ENCODE data around the gene TMC1. TPM values are rescaled to one million over a fixed set of nuclear protein-coding genes. Genes with fewer than 3 reads are reported as not detected.

Gene TMC1
- total RNA-seq, 1 donor from 2014 or later, result not detected

- H3K27me3 Mint-ChIP-seq (ENCODE audit: unreplicated experiment), result peaks cover 40% of the 10 kb centered on the region
- TF ChIP-seq, protein P1, sequence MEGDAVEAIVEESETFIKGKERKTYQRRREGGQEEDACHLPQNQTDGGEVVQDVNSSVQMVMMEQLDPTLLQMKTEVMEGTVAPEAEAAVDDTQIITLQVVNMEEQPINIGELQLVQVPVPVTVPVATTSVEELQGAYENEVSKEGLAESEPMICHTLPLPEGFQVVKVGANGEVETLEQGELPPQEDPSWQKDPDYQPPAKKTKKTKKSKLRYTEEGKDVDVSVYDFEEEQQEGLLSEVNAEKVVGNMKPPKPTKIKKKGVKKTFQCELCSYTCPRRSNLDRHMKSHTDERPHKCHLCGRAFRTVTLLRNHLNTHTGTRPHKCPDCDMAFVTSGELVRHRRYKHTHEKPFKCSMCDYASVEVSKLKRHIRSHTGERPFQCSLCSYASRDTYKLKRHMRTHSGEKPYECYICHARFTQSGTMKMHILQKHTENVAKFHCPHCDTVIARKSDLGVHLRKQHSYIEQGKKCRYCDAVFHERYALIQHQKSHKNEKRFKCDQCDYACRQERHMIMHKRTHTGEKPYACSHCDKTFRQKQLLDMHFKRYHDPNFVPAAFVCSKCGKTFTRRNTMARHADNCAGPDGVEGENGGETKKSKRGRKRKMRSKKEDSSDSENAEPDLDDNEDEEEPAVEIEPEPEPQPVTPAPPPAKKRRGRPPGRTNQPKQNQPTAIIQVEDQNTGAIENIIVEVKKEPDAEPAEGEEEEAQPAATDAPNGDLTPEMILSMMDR (IDR thresholded peaks at IDR 0.05), result no peak
Observed at GRCh38 chr9:72643651-72644050, 122.2 kb downstream of the TMC1 start.

GRCh38 chr9:72646061-72646460 lies 124.7 kb downstream of the TMC1 start:
- TF ChIP-seq, protein P1 (IDR thresholded peaks at IDR 0.05), result no peak
- no peak for DNase-seq (ENCODE audit: extremely low spot score, unreplicated experiment)
- H3K4me3 Mint-ChIP-seq (ENCODE audit: unreplicated experiment), result no peak overlapping the region
- H3K9me3 Mint-ChIP-seq (ENCODE audit: unreplicated experiment), result no peaks in the 10 kb centered on the region
- peaks cover 48% of the 10 kb centered on the region for H3K27me3 Mint-ChIP-seq (ENCODE audit: unreplicated experiment)
- no peak overlapping the region for H3K27ac Mint-ChIP-seq (ENCODE audit: unreplicated experiment)
- no peaks in the 10 kb centered on the region for H3K36me3 Mint-ChIP-seq (ENCODE audit: unreplicated experiment)
- no peaks in the 10 kb centered on the region for H3K4me1 Mint-ChIP-seq (ENCODE audit: unreplicated experiment)

More at GRCh38 chr9:72643651-72644050, 122.2 kb downstream of the TMC1 start:
- no peak for DNase-seq (ENCODE audit: extremely low spot score, unreplicated experiment)
- H3K36me3 Mint-ChIP-seq (ENCODE audit: unreplicated experiment), result no peaks in the 10 kb centered on the region
- H3K4me1 Mint-ChIP-seq (ENCODE audit: unreplicated experiment), result no peaks in the 10 kb centered on the region
- no peaks in the 10 kb centered on the region for H3K9me3 Mint-ChIP-seq (ENCODE audit: unreplicated experiment)
- no peak overlapping the region for H3K4me3 Mint-ChIP-seq (ENCODE audit: unreplicated experiment)
- H3K27ac Mint-ChIP-seq (ENCODE audit: unreplicated experiment), result no peak overlapping the region

DNA sequence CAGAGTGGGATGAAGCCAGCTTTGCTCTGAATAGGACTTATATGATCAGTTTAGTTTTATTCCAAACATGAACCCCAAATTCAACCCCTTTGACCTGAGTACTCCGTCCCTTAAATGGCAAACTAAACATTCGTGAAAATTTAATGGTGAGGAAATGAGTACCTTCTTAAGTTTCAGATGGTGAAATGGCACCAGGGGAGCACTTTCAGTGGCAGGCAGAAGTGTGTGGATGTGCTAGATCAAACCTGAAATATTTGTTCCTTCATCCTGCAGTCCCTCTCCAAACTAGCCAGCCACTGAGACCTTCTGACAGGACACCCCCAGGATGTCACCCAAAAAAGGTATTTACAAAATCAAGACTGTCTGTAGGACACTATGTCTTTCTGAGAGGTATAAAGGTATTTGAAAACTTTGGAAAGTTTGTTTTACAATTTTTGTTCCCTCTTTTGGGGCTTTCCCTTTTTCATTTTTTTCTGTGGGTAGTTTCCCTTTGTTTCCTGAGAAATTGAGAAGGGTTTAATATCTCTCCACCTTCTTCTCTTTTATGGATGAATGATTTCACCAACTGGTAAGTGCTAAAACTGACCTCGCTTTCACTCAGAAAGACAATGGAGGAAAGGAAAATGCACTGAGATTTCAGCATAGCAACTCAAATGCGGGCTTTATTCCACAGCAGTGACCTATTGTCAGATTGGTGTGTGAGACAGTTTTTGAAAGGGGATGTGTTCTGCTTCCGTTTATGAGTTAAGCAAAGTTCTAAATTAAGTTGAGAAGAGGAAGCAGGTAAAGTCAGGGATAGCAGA lies 127.1 kb downstream of the TMC1 start:
- Mint-ChIP-seq H3K27ac (ENCODE audit: unreplicated experiment) (no peak overlapping the region), H3K4me1 (ENCODE audit: unreplicated experiment) (no peaks in the 10 kb centered on the region)

GRCh38 chr9:72649127-72649442 lies 127.7 kb downstream of the TMC1 start:
- no peak for DNase-seq (ENCODE audit: extremely low spot score, unreplicated experiment)
- Mint-ChIP-seq H3K36me3 (ENCODE audit: unreplicated experiment) (no peaks in the 10 kb centered on the region), H3K4me1 (ENCODE audit: unreplicated experiment) (no peaks in the 10 kb centered on the region), H3K27me3 (ENCODE audit: unreplicated experiment) (peaks cover 49% of the 10 kb centered on the region), H3K27ac (ENCODE audit: unreplicated experiment) (no peak overlapping the region), H3K4me3 (ENCODE audit: unreplicated experiment) (no peak overlapping the region), H3K9me3 (ENCODE audit: unreplicated experiment) (no peaks in the 10 kb centered on the region)
- TF ChIP-seq, protein P1 (IDR thresholded peaks at IDR 0.05), result no peak

More for the DNA sequence above, 127.1 kb downstream of the TMC1 start:
- Mint-ChIP-seq H3K4me3 (ENCODE audit: unreplicated experiment) (no peak overlapping the region), H3K9me3 (ENCODE audit: unreplicated experiment) (no peaks in the 10 kb centered on the region), H3K36me3 (ENCODE audit: unreplicated experiment) (no peaks in the 10 kb centered on the region), H3K27me3 (ENCODE audit: unreplicated experiment) (peaks cover 49% of the 10 kb centered on the region)
- TF ChIP-seq, protein P1 (IDR thresholded peaks at IDR 0.05), result no peak
- no peak for DNase-seq (ENCODE audit: extremely low spot score, unreplicated experiment)

DNA sequence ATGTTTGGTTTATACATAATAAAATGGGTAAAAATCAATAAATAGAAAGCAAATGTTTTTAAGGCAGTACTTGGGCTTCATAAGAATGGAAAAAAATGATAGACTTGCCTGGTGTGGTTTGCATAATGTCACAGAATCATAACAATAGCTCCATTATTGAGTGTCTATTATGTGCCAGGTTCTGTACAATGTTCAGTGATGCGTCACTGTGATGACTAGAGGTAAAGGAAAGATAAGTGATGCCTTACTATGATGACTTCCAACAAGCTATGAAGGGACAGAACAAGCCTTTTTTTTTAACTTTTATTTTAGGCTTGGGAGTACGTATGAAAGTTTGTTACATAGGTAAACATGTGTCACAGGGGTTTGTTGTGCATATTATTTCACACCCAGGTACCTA lies 128.8 kb downstream of the TMC1 start:
- no peaks in the 10 kb centered on the region for H3K36me3 Mint-ChIP-seq (ENCODE audit: unreplicated experiment)
- H3K9me3 Mint-ChIP-seq (ENCODE audit: unreplicated experiment), result no peaks in the 10 kb centered on the region
- TF ChIP-seq, protein P1 (IDR thresholded peaks at IDR 0.05), result no peak
- no peak for DNase-seq (ENCODE audit: extremely low spot score, unreplicated experiment)
- peaks cover 49% of the 10 kb centered on the region for H3K27me3 Mint-ChIP-seq (ENCODE audit: unreplicated experiment)
- H3K4me3 Mint-ChIP-seq (ENCODE audit: unreplicated experiment), result no peak overlapping the region
- H3K27ac Mint-ChIP-seq (ENCODE audit: unreplicated experiment), result no peak overlapping the region
- no peaks in the 10 kb centered on the region for H3K4me1 Mint-ChIP-seq (ENCODE audit: unreplicated experiment)
